Stimulated activated CD4-positive, alpha-beta T cell treated with anti-CD3 and anti-CD28 coated beads, Interleukin-4, amount 100 ng/mL, for 4 hours (primary cell): ENCODE results near the gene CILP2.
A peak's percentile ranks its signal among the peaks of the same experiment; 100 is the strongest.

Experiments
- DNase-seq, 2 experiments: peaks; one replicate each; pipeline ENCODE4 v3.0.0-alpha.2; 2020

The CILP2 gene

GRCh38 chr19:19547674-19548336 is 9.7 kb downstream of the CILP2 start:
- no peak for DNase-seq

DNA sequence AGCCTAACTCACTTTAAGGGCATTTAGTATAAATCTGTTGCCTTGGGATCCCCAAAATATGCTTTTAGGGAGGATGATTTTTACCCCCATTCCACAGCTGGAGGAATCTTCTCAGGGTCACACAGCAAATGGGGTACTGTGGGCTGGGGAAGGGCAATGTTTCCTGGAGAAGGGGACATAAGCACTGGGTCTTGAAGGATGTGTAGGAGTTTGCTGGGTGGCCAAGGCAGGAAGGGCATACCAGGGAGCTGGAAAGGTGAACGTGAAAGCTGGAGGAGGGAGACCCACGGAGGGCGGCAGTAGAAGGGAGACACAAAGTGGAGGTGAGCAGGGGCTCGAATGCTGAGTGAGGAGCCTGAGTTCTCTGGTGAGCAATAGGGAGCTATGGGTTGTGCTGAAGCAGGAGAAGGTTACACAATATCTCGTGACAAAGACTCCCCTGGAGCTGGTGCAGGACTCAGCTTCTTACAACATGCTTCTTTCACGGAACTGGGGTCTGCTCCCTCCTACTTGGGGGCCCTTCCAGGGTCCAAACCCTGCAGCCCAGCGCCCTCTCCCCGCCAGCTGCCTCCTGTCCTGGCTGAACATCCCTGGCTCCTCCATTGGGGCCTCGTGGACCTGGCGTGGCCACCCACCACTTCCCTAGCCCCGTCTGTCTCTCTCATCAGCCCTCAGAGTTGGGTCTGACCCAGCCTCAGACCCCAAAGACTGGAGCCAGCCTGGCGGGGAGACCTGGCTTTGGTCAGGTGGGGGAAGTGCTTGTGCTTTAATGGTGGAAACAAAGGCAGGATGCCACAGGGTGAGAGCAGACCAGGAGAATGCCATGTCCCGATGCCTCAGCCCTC is 11.1 kb downstream of the CILP2 start:
- DNase-seq, result no peak

DNA sequence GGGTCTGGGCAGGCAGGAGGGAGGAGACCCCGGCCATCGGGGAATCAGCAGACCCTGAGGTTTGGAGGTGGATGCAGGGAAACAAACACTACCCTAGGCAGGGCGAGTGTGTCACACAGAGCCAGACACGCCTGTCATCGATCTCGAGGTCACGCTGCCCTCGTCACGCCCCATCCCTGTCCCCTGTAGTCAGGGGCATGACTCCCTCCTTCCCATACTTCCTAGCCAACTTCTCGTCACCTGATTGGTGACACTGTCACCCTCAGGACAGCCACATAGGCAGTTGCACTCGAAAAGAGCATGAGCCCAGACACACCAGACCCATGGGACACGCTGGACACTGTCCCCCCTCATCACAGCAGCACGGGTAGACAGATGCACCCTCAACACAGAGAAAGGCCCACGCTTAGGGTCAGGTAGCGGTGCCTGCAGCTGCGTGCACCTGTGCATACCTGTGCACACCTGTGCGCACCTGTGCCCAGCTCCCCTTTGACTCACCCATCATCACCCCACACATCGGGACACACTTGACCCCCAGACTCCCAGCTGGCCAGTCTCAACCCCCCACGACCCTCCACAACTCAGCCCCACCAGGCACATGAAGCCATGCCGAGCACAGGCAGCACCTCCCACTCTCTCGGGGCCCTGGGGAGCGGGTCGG is 11.9 kb downstream of the CILP2 start:
- no peak for DNase-seq

DNA sequence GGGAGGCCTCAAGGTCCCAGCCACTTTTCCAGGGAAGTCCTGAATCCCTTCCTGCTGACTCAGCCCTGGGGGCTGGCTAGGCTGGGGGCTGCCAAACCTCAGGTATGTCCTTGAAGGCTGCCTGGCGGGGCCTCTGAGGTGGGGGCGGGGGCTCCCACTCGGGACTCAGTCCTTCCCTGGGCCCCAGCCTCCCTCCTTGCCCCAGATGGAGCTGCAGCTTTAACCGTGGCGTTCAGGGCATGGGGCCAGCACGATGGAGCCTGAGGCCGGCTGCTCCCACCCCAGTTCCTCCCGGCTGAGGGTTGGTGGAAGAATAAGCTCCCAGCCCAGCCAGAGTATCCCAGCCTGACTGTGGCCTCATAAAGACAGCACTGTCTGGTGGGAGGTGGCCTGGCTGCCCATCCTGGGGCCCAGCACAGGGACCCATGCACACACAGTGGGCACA is 12.4 kb downstream of the CILP2 start:
- DNase-seq, result no peak

DNA sequence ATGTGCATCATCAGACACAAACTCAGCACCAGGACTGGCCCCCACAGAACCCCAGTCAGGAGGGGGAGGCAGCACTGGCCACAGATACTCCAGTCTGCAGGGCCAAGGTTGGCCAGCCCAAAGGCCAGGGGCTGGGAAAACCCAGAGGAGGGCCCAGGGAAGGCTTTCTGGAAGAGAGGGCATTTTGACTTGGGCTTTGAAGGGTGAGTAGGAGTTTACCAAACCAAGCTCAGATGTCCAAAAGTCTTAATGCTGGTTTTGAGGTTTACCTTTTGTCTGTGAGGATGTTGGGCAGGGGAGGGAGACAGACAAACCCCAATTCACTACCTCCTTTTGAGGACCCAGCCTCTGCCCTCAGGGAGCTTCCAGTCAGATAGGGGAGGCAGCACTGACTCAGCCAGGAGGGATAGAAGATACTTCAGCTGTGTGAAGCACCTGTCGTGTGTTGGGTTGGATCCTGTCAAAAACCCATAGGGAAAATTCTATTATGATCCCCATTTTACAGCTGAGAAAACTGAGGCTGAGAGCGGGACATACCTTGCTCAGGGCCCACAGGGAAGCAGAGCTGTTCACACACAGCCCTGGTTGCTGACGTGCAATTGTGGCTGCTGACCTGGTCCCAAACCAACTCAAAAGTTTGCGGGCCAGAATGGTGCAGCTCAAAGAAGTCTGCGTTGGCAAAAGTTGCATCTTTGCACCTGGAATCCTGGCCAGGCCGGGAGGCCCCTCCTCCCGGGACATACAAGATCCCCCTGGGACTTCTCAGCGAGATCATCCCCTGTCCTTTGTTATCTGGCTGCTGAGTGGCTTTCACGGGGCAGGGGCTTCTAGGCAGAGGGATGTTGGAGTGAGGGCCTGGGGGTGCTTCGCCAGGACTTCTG is 13.1 kb downstream of the CILP2 start:
- no peak for DNase-seq

GRCh38 chr19:19551853-19552192 is 13.8 kb downstream of the CILP2 start:
- no peak for DNase-seq

DNA sequence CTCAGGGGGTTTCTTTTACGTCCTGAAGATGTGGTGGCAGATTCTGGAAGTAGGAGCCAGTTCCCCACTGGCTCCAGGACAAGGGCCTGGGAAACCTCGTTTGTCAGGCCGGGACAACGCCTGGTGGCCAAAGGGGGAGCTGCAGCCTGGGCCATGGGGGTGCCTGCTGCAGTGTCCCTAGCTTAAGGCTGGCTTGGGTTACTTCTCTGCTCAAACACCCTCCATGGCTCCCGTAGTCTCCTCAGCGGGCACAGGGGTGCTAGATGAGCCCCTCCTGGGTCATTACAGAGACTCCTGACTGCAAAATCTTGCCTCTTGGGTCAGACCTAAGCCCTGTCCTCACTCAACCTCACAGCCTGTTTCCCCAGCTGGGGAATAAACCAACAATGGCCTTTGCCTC is 14.7 kb downstream of the CILP2 start:
- DNase-seq, result no peak

DNA sequence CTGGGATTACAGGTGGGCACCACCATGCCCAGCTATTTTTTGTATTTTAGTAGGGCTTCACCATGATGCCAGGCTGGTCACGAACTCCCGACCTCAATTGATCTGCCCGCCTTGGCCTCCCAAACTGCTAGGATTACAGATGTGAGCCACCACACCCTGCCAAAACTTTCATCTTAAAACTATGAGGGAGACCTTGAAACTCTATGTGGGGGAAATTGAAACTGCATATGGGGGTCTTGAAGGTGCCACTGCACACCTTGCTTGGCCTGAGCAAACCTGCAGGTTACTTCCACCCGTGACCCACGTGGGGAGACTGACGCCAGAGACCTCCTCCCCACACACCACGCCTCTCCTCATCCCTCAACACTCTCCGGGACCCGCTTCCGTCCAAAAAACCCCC is 15.6 kb downstream of the CILP2 start:
- no peak for DNase-seq

GRCh38 chr19:19554074-19555023 is 16.3 kb downstream of the CILP2 start:
- DNase-seq, result peak; percentile 40 to 63

DNA sequence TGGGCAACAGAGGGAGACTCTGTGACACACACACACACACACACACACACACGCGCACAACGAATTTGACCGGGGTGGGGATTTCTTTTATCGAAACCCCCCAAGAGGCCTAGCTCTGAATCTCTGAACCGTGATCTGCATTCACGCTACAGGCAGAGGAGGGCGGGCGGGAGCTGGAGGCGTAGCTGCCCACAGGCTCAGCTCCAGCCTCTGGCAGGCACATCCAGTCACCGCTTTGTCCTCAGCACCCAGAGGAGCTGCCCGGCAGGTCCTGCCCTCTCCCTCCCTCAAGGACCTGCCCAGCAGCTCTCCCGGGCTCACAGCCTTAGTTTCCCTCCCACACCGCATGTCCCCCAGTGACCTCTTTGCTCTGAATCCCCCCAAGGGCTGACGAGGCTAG is 20.0 kb downstream of the CILP2 start:
- DNase-seq, result no peak

DNA sequence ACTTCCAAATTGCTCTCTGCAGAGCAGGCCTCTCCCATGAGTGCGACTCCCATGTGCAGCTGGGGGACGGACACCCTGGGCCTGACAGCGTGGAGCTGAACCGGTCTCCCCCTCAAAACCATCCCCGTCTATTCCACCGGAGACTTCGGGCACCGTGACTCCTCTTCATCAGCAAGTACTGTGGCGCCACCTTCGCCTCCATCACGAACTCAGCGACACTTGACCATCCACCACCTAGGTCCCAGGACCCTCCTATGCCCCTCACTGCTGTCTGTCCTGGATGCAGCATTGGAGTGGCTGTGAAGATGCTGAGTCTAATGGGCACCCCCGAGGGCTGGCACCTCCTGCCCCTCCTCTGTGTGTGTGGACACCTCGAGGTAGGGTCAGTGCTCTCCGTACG is 20.6 kb downstream of the CILP2 start:
- no peak for DNase-seq

- DNase-seq, result no peak
Observed at GRCh38 chr19:19559931-19560330, 21.9 kb downstream of the CILP2 start.

- DNase-seq, result no peak
Observed at GRCh38 chr19:19561946-19562664, 24.0 kb downstream of the CILP2 start.

GRCh38 chr19:19562665-19563347 is 24.7 kb downstream of the CILP2 start:
- DNase-seq, result peak in 1 of 2 experiments; percentile 54

DNA sequence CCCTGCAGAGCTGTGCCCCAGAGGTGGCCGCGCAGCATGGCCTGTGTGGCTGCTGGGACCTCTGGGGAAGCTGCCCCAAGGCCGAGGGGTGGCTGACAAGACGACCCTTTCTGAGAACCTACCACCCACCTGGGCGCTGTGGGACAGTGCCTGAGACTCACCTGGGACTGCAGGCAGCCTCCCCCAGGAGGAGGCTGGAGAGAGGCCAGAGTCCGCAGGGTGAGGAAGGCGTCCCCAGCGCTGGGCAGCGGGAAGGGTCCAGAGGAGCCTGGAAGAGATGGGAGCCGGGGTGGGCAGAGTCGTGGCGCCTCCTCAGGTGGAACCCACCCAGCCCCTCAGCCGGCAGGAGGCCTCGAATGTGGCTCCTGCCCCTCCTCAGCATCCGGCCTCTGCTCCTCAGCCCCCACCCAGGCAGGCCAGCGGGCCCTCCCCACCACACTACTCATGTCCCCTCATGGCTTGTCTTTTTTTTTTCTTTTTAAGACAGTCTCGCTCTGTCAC is 25.3 kb downstream of the CILP2 start:
- no peak for DNase-seq

DNA sequence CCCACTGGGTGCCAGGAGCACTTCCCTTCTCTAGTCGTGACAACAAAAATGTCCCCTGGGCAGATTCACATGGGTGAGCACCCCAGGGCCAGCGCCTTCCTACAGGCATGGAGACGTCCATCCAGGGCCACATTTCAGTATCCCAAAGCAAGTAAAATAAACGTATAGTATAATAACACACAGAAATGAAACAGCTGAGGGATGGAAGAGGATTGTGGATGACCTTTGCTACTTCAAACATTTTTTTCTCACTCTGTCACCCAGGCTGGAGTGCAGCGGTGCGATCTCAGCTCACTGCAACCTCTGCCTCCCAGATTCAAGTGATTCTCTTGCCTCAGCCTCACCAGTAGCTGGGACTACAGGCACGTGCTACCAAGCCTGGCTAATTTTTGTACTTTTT is 28.2 kb downstream of the CILP2 start:
- DNase-seq, result no peak

- DNase-seq, result no peak
Observed at GRCh38 chr19:19567391-19567790, 29.3 kb downstream of the CILP2 start.

GRCh38 chr19:19568802-19569756 is 31.0 kb downstream of the CILP2 start:
- no peak for DNase-seq

DNA sequence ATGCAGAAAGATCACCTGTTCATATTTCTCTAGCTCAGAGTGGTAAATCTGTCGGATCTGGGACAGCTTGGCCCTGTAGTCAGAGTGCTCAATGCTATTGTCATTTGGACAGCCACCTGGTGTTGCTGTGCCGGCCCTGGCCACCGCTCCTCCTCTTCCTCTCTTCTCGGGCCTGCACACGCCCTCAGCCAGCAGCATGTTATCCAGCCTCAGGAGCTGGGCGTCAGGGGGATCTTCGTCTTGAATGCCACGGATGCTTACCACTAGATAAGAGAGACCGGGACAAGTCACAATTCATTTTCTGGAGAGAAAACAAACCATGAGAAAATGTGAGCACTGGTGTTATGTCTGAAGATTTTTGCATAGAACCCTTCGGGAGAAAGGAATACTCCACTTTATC is 32.5 kb downstream of the CILP2 start:
- DNase-seq, result no peak
